ENCODE data around the gene CDH4.

GRCh38 chr20:61847986-61848385 is 595.9 kb downstream of the CDH4 start:
- TF ChIP-seq CTCF (IDR thresholded peaks at IDR 0.05; ENCODE audit: insufficient read depth, low read length) (no peak), POLR2AphosphoS5 (IDR thresholded peaks at IDR 0.05; ENCODE audit: low read depth) (no peak), REST (IDR thresholded peaks at IDR 0.05; ENCODE audit: insufficient replicate concordance, low read depth) (no peak), GABPA (IDR thresholded peaks at IDR 0.05; ENCODE audit: low read depth) (no peak), SPI1 (IDR thresholded peaks at IDR 0.05; ENCODE audit: borderline replicate concordance, low read depth) (no peak)
